Right lobe of liver (tissue), 6 donors: Measurements from ENCODE around the gene IFI30. TPM values are rescaled to one million over a fixed set of nuclear protein-coding genes. Genes with fewer than 3 reads are reported as not detected.

ENCODE experiments used
- ATAC-seq, 4 donors: fragments of 200-7000 bp; cut with Tn5 transposase; one replicate each; pipeline ENCODE4 v1.9.1; 2020; ENCODE audit warnings: mild to moderate bottlenecking in 4 of 4, moderate library complexity in 4 of 4
- DNase-seq, 3 donors: peaks; one replicate each; pipeline ENCODE4 v3.0.0-alpha.2; 2020
- H3K27ac ChIP-seq, 3 donors: fragments of 200-600 bp; one replicate each; pipeline ENCODE4 v1.8.0; 2022
- H3K27me3 ChIP-seq, 2 donors: fragments of 200-600 bp; one replicate each; pipeline ENCODE4 v1.8.0; 2022
- H3K36me3 ChIP-seq, 4 donors: fragments of 200-600 bp; sonication (generic) in 1 of 4; one replicate each; pipeline versions ENCODE4 v1.5.1 to v1.8.0; 2017 to 2022; ENCODE audit warnings: control low read depth in 1 of 4
- H3K4me1 ChIP-seq, 4 donors: fragments of 200-600 bp; sonication (generic) in 1 of 4; one replicate each; pipeline versions ENCODE4 v1.5.1 to v1.8.0; 2017 to 2022; ENCODE audit warnings: control low read depth in 1 of 4
- H3K4me3 ChIP-seq, 3 donors: fragments of 200-600 bp; one replicate each; pipeline ENCODE4 v1.8.0; 2022
- H3K9me3 ChIP-seq, 4 donors: fragments of 200-600 bp; sonication (generic) in 1 of 4; one replicate each; pipeline versions ENCODE4 v1.5.1 to v1.8.0; 2017 to 2022; ENCODE audit warnings: control low read depth in 1 of 4
- POLR2A ChIP-seq: fragments of 450-650 bp; IDR thresholded peaks from one replicate; pipeline ENCODE4 v1.6.1; 2017; ENCODE audit warnings: antibody characterized with exemption, mild to moderate bottlenecking
- WGBS: methylation state at CpG from one replicate; pipeline ENCODE4 v1.1.6; 2018; ENCODE audit warnings: low coverage, low lambda C conversion rate; ENCODE audit not compliant: insufficient coverage; ENCODE audit errors: missing lambda C conversion rate; 5-methylcytosine and 5-hydroxymethylcytosine counted together
- intact Hi-C, 2 donors: fragments of 100-400 bp; cut with DNase I; formaldehyde crosslinking; loops; one replicate each; pipeline versions ENCODE4 v1.11.2 to v1.14.1; 2022
- total RNA-seq, 6 experiments: library from RNA; depleted of rRNA in 2 of 6; stranded (reverse); fragments of >200 nt in 2 of 6; fragmentation: NEBNext Ultra II Directional in 3 of 6; extraction: Animal tissue kit (Norgen Biotek cat#: 25700) in 3 of 6; gene quantifications; one replicate each; pipeline versions ENCODE4 v1.1.0 to v1.2.4, GENCODE V29; 2016 to 2023
- TF ChIP-seq, protein P1 (sequence below), 4 donors: fragments of 200-600 bp in 3 of 4; fragments of 450-650 bp in 1 of 4; IDR thresholded peaks; one replicate each; pipeline versions ENCODE4 v1.5.1 to v1.8.0; 2016 to 2022; ENCODE audit warnings: antibody characterized with exemption in 4 of 4, mild to moderate bottlenecking in 2 of 4
- donor health status: DM: no; HTN: yes; CAD: no.
- donor health status: DM: no; HTN: no; CAD: no.
- donor health status: DM: no; HTN: no; CAD: no.
- donor health status: DM: no; HTN: yes; CAD: no.
- donor health status: DM: no; HTN: yes; CAD: no.

Gene IFI30
- total RNA-seq, 6 experiments from 2014 or later = 54.0 to 205 (median 91.8) TPM

DNA sequence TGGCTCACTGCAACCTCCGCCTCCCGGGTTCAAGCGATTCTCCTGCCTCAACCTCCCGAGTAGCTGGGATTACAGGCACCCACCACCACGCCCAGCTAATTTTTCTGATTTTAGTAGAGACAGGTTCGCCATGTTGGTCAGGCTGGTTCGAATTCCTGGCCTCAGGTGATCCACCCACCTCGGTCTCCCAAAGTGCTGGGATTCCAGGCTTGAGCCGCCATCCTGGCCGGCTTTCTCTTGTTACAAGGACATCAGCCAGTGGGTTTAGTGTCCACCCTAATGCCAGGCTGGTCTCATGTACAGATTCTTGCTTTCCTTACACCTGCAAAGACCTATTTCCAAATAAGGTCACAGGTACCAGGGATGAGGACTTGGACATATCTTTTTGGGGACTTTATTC is 13.8 kb upstream of the IFI30 start:
- 98% methylated on average over 9 of the region's 10 CpGs for WGBS
- H3K4me1 ChIP-seq = peaks cover 0 to 28% (median 10%) of the 10 kb centered on the region in 4 donors
- no peak for TF ChIP-seq POLR2A
- TF ChIP-seq, protein P1, sequence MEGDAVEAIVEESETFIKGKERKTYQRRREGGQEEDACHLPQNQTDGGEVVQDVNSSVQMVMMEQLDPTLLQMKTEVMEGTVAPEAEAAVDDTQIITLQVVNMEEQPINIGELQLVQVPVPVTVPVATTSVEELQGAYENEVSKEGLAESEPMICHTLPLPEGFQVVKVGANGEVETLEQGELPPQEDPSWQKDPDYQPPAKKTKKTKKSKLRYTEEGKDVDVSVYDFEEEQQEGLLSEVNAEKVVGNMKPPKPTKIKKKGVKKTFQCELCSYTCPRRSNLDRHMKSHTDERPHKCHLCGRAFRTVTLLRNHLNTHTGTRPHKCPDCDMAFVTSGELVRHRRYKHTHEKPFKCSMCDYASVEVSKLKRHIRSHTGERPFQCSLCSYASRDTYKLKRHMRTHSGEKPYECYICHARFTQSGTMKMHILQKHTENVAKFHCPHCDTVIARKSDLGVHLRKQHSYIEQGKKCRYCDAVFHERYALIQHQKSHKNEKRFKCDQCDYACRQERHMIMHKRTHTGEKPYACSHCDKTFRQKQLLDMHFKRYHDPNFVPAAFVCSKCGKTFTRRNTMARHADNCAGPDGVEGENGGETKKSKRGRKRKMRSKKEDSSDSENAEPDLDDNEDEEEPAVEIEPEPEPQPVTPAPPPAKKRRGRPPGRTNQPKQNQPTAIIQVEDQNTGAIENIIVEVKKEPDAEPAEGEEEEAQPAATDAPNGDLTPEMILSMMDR (IDR thresholded peaks at IDR 0.05) = no peak
- no peak for DNase-seq
- no peaks in the 10 kb centered on the region for H3K27me3 ChIP-seq
- ATAC-seq = no peak
- intact Hi-C loops = no loop called here
- peaks cover 0 to 26% (median 5%) of the 10 kb centered on the region in 4 donors for H3K36me3 ChIP-seq
- H3K27ac ChIP-seq = no peak overlapping the region
- H3K4me3 ChIP-seq = no peak overlapping the region
- no peaks in the 10 kb centered on the region for H3K9me3 ChIP-seq

DNA sequence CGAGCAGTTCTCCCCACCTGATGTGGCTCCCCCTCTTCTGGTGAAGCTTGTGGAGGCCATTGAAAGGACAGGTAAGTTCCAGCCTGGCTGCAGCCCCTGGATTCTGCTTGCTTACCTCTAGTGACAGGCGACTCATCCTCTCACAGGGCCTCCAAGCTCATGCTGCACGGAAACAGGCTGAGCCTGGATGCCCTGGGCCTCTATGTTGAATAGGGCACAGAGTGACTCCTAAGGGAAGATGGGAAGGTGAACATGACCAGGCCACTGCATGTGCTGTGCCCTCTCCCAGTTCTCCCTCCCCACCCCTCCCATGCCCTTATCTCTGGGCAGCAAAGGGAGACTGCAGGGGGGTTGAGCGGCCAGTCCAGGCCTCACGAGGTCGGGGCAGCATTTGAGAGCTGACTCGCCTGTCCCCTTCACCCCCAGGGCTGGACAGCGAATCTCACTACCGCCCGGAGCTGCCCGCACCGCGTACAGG is 13.1 kb upstream of the IFI30 start:
- no peaks in the 10 kb centered on the region for H3K27me3 ChIP-seq
- peak overlapping the region in 1 of 3 donors; percentile 10 for H3K27ac ChIP-seq
- H3K4me3 ChIP-seq = peak overlapping the region in 2 of 3 donors; percentile 39 to 42
- peaks cover 0 to 28% (median 10%) of the 10 kb centered on the region in 4 donors for H3K4me1 ChIP-seq
- WGBS = 57% methylated on average over 10 of the region's 13 CpGs
- DNase-seq (no peak), ATAC-seq (peak in 1 of 4 donors; percentile 2)
- intact Hi-C loops = no loop called here
- peaks cover 0 to 29% (median 6%) of the 10 kb centered on the region in 4 donors for H3K36me3 ChIP-seq
- H3K9me3 ChIP-seq = no peaks in the 10 kb centered on the region
- TF ChIP-seq POLR2A = no peak

DNA sequence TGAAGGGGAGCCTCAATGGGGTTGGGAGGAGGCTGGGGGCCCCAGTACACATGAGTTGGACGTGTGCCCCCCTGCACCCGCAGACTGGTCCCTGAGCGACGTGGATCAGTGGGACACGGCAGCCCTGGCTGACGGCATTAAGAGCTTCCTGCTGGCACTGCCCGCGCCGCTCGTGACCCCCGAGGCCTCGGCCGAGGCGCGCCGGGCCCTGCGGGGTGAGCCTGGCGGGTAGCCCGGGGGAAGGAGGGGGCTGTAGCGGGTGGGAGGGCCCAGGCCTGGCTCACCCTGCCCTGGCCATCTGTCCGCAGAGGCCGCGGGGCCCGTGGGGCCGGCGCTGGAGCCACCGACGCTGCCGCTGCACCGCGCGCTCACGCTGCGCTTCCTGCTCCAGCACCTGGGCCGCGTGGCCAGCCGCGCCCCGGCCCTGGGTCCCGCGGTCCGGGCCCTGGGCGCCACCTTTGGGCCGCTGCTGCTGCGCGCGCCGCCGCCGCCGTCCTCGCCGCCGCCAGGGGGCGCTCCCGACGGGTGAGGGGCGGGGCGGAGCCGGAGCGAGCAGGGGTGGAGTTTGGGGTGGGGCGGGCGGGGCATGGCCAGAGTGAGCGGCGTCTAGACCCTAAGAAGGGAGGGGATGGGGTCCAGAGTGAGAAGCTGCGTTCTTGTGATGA is 12.5 kb upstream of the IFI30 start:
- H3K36me3 ChIP-seq = peaks cover 0 to 31% (median 7%) of the 10 kb centered on the region in 4 donors
- H3K4me1 ChIP-seq = peaks cover 0 to 23% (median 10%) of the 10 kb centered on the region in 4 donors
- H3K4me3 ChIP-seq = peak overlapping the region; percentile 21 to 42 (median 39)
- 4% methylated on average over 12 of the region's 66 CpGs for WGBS
- peak overlapping the region in 2 of 3 donors; percentile 10 to 60 for H3K27ac ChIP-seq
- intact Hi-C loops = no loop called here
- peak; percentile 75 to 92 (median 83) for ATAC-seq
- DNase-seq = peak; percentile 81
- H3K27me3 ChIP-seq = no peaks in the 10 kb centered on the region
- H3K9me3 ChIP-seq = no peaks in the 10 kb centered on the region
- TF ChIP-seq, protein P1 (IDR thresholded peaks at IDR 0.05) = peak; percentile 49 to 98 (median 70)
- TF ChIP-seq POLR2A = no peak

DNA sequence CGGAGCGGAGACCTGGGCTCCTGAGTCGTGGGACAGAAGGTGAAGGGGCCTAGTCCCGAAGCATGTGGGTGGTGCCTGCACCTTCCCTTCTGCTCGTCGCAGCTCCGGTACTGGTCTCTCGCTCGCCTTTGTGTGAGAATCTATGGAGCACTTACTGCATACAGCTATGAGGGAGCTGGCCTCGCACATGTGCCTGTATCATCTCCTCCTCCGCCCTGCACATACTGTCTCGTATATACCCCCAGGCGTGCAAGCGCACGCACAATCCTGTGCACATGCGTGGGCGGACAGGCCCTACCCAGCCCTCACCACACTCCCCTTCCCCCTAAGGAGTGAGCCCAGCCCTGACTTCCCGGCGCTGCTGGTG is 12.0 kb upstream of the IFI30 start:
- intact Hi-C loops = no loop called here
- peak in 2 of 4 donors; percentile 3 to 10 for ATAC-seq
- no peaks in the 10 kb centered on the region for H3K27me3 ChIP-seq
- peak in 1 of 3 donors; percentile 60 for DNase-seq
- H3K4me1 ChIP-seq = peaks cover 0 to 18% (median 8%) of the 10 kb centered on the region in 4 donors
- TF ChIP-seq, protein P1 (IDR thresholded peaks at IDR 0.05) = peak in 1 of 4 donors; percentile 38
- TF ChIP-seq POLR2A = no peak
- no peak overlapping the region for H3K4me3 ChIP-seq
- H3K36me3 ChIP-seq = peaks cover 0 to 35% (median 9%) of the 10 kb centered on the region in 4 donors
- no peaks in the 10 kb centered on the region for H3K9me3 ChIP-seq
- 70% methylated on average over 11 of the region's 19 CpGs for WGBS
- no peak overlapping the region for H3K27ac ChIP-seq

DNA sequence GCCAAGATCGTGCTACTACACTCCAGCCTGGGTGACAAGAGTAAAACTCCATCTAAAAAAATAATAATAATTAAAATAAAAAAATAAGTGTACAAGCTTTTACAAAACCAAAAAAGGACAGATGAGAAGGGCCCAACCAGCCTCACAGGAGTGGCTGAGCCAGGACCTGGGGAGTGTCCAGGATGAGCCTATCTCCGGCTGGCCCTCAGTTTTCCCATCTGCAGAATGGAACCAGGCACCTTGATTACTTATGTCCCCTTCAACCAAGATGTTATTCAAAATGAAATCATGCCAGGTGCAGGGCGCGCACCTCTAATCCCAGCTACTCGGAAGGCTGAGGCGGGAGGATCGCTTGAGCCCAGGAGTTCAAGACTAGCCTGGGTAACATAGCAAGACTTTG is 9.5 kb upstream of the IFI30 start:
- Histone ChIP-seq H3K27ac (no peak overlapping the region), H3K36me3 (peaks cover 0 to 57% (median 15%) of the 10 kb centered on the region in 4 donors), H3K4me3 (no peak overlapping the region), H3K4me1 (peaks cover 0 to 10% (median 2%) of the 10 kb centered on the region in 4 donors), H3K9me3 (no peaks in the 10 kb centered on the region), H3K27me3 (no peaks in the 10 kb centered on the region)
- intact Hi-C loops = no loop called here
- 97% methylated on average over 7 of the region's 7 CpGs for WGBS
- DNase-seq = no peak
- ATAC-seq = no peak
- TF ChIP-seq POLR2A = no peak
- TF ChIP-seq, protein P1 (IDR thresholded peaks at IDR 0.05) = no peak
